Pancreas (tissue), 10 donors: ENCODE results near the gene CHD9. TPM values are rescaled to one million over a fixed set of nuclear protein-coding genes. Genes with fewer than 3 reads are reported as not detected.

Experiments
- ATAC-seq, 4 donors: fragments of 200-7000 bp; cut with Tn5 transposase; one replicate each; pipeline versions ENCODE4 v1.8.0 to v1.9.1; 2020; ENCODE audit warnings: mild to moderate bottlenecking in 4 of 4, moderate library complexity in 4 of 4
- DNase-seq, 6 donors: peaks; one replicate each; pipeline ENCODE4 v3.0.0-alpha.2; 2020
- FAIRE-seq: peaks from 2 replicates; lab custom pipeline; 2012; peaks lifted over from hg19 to GRCh38; lab: Jason Lieb, UNC
- H3K27ac ChIP-seq, 4 donors: fragments of 200-600 bp; sonication (generic); 1 replicate in 3 of 4; 2 replicates in 1 of 4; pipeline versions ENCODE4 v1.5.0 to v1.8.0; 2020
- H3K27me3 ChIP-seq, 4 donors: fragments of 200-600 bp; one replicate each; pipeline ENCODE4 v1.8.0; 2021
- H3K36me3 ChIP-seq, 3 donors: fragments of 200-600 bp; sonication (generic) in 1 of 3; one replicate each; pipeline versions ENCODE4 v1.5.0 to v1.8.0; 2020 to 2021
- H3K4me1 ChIP-seq, 3 donors: fragments of 200-600 bp; one replicate each; pipeline ENCODE4 v1.8.0; 2021
- H3K4me3 ChIP-seq, 4 donors: fragments of 200-600 bp; sonication (generic) in 2 of 4; one replicate each; pipeline versions ENCODE4 v1.5.0 to v1.8.0; 2020 to 2021
- H3K9me3 ChIP-seq, 4 donors: fragments of 200-600 bp; one replicate each; pipeline ENCODE4 v1.8.0; 2021
- WGBS, 2 donors: extraction: QIAGEN DNeasy Blood & Tissue Kit; methylation state at CpG; one replicate each; pipeline ENCODE4 v1.1.7; 2013; 5-methylcytosine and 5-hydroxymethylcytosine counted together
- intact Hi-C, 3 donors: fragments of 100-400 bp; cut with DNase I; formaldehyde crosslinking; loops; one replicate each; pipeline versions ENCODE4 v1.11.1 to v1.14.2; 2022
- polyA plus RNA-seq, 2 donors: library from polyadenylated mRNA; stranded (reverse); fragments of 200-250 nt; gene quantifications; one replicate each; pipeline ENCODE4 v1.2.3, GENCODE V29; 2013
- total RNA-seq, 6 donors: library from RNA; stranded (reverse); fragmentation: NEBNext Ultra II Directional in 4 of 6; extraction: Animal tissue kit (Norgen Biotek cat#: 25700) in 4 of 6; gene quantifications; one replicate each; pipeline versions ENCODE4 v1.2.1 to v1.2.4, GENCODE V29; 2021 to 2023
- TF ChIP-seq, protein P1 (sequence below), 4 donors: fragments of 200-600 bp; sonication (generic) in 3 of 4; IDR thresholded peaks; one replicate each; pipeline versions ENCODE4 v1.5.0 to v1.8.0; 2021; ENCODE audit warnings: antibody characterized with exemption in 4 of 4
- donor health status: healthy with polysubstance abuse.
- donor health status: DM: no; HTN: no; CAD: no; lungs with moderate emphysema.
- donor health status: DM: no; HTN: no; CAD: no.
- donor health status: control.
- donor health status: control.
- donor health status: Bipolar disorder and iron deficiency.
- donor health status: DM: yes; HTN: yes; CAD: no.
- donor health status: DM: no; HTN: no; CAD: no.
- donor health status: DM: no; HTN: no; CAD: no.
- donor health status: DM: yes; HTN: yes; CAD: no.

The CHD9 gene
- total and polyA plus RNA-seq, 8 donors, result 7.2 to 40.9 (median 30.1) TPM

DNA sequence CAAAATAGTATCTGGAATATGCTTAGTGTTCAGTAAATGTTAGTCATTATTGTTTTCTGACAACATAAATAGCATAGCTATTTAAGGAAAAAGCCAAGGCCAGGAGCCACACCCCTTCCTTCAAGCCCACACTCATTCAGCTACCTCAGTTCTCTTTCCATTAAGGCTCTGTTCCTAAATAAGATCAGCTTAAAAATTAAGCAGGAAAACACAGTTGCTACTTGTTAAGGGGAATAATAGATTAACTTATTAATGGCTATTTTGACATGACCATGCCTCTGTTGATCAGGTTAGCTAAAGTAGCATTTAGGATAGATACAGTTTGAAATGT, 158.1 kb downstream of the CHD9 start:
- TF ChIP-seq, protein P1, sequence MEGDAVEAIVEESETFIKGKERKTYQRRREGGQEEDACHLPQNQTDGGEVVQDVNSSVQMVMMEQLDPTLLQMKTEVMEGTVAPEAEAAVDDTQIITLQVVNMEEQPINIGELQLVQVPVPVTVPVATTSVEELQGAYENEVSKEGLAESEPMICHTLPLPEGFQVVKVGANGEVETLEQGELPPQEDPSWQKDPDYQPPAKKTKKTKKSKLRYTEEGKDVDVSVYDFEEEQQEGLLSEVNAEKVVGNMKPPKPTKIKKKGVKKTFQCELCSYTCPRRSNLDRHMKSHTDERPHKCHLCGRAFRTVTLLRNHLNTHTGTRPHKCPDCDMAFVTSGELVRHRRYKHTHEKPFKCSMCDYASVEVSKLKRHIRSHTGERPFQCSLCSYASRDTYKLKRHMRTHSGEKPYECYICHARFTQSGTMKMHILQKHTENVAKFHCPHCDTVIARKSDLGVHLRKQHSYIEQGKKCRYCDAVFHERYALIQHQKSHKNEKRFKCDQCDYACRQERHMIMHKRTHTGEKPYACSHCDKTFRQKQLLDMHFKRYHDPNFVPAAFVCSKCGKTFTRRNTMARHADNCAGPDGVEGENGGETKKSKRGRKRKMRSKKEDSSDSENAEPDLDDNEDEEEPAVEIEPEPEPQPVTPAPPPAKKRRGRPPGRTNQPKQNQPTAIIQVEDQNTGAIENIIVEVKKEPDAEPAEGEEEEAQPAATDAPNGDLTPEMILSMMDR (IDR thresholded peaks at IDR 0.05), result no peak
- Histone ChIP-seq H3K27me3 (no peaks in the 10 kb centered on the region), H3K9me3 (no peaks in the 10 kb centered on the region), H3K27ac (no peak overlapping the region), H3K4me1 (peaks cover 0 to 31% (median 14%) of the 10 kb centered on the region in 3 donors), H3K4me3 (no peak overlapping the region), H3K36me3 (no peaks in the 10 kb centered on the region)
- ATAC-seq (no peak), DNase-seq (no peak), FAIRE-seq (no peak)
- intact Hi-C loops, result no loop called here

DNA sequence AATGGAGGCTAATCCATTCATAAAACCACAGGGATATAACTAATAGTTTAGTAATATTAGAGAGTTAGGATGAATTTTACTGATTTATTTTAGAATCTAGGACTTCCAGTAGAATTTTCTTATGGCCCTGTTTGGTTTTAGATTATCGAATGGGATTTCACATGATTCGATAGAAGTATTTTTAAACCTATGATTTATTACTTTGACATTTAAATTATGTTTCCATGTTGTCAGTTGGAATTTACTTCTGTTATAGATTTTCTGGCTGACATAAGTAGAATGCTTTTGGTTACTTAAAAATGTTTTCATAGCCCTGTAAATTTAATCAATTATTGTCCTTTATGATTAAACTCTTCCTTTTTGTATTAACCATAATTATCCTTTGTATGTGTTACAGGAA, 158.8 kb downstream of the CHD9 start:
- DNase-seq (no peak), FAIRE-seq (no peak), ATAC-seq (no peak)
- no peak overlapping the region for H3K4me3 ChIP-seq
- H3K27ac ChIP-seq, result no peak overlapping the region
- 57 to 59% methylated on average over 2 of the region's 2 CpGs for WGBS, 2 donors
- no peaks in the 10 kb centered on the region for H3K36me3 ChIP-seq
- peaks cover 0 to 30% (median 14%) of the 10 kb centered on the region in 3 donors for H3K4me1 ChIP-seq
- intact Hi-C loops, result no loop called here
- no peaks in the 10 kb centered on the region for H3K27me3 ChIP-seq
- TF ChIP-seq, protein P1 (IDR thresholded peaks at IDR 0.05), result no peak
- no peaks in the 10 kb centered on the region for H3K9me3 ChIP-seq

DNA sequence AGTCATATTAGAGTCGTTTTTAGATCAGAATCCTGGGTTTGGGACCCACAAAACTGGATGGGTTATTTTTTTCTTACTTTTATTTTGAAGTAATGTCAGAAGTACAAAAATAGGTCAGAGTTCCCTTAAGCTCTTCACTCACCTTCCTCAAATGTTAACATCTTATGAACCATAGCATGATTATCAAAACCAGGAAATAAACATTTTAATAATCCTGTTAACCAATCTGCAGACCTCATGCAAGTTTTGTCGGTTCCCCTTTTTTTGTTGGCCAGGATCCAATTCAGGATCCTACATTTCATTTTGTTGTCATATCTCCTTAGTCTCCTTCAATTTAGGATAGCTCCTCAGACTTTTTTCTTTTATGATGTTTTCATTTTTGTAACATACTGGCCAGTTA, 162.0 kb downstream of the CHD9 start:
- no peak for ATAC-seq
- Histone ChIP-seq H3K4me1 (peaks cover 8 to 48% (median 26%) of the 10 kb centered on the region in 3 donors), H3K36me3 (no peaks in the 10 kb centered on the region), H3K9me3 (no peaks in the 10 kb centered on the region), H3K27me3 (no peaks in the 10 kb centered on the region), H3K4me3 (no peak overlapping the region), H3K27ac (no peak overlapping the region)
- TF ChIP-seq, protein P1 (IDR thresholded peaks at IDR 0.05), result no peak
- DNase-seq, result no peak
- no peak for FAIRE-seq
- WGBS, 2 donors, result 35 to 45% methylated on average over 2 of the region's 2 CpGs
- intact Hi-C loops, result no loop called here

GRCh38 chr16:53219371-53219770, 164.6 kb downstream of the CHD9 start:
- ATAC-seq (no peak), DNase-seq (no peak), FAIRE-seq (no peak)
- WGBS, 2 donors, result 79 to 80% methylated on average over 4 of the region's 4 CpGs
- no peak overlapping the region for H3K4me3 ChIP-seq
- TF ChIP-seq, protein P1 (IDR thresholded peaks at IDR 0.05), result no peak
- H3K36me3 ChIP-seq, result peaks cover 0 to 7% (median 0%) of the 10 kb centered on the region in 3 donors
- no peaks in the 10 kb centered on the region for H3K9me3 ChIP-seq
- H3K4me1 ChIP-seq, result peaks cover 8 to 33% (median 26%) of the 10 kb centered on the region in 3 donors
- peak overlapping the region in 1 of 4 donors; percentile 25 for H3K27ac ChIP-seq
- intact Hi-C loops, result no loop called here
- no peaks in the 10 kb centered on the region for H3K27me3 ChIP-seq

GRCh38 chr16:53219795-53220454, 165.1 kb downstream of the CHD9 start:
- H3K27me3 ChIP-seq, result no peaks in the 10 kb centered on the region
- DNase-seq, result no peak
- intact Hi-C loops, result no loop called here
- no peak overlapping the region for H3K4me3 ChIP-seq
- 49 to 66% methylated on average over 2 of the region's 2 CpGs for WGBS, 2 donors
- no peaks in the 10 kb centered on the region for H3K9me3 ChIP-seq
- FAIRE-seq, result no peak
- peak overlapping the region in 2 of 4 donors; percentile 17 to 25 for H3K27ac ChIP-seq
- TF ChIP-seq, protein P1 (IDR thresholded peaks at IDR 0.05), result no peak
- ATAC-seq, result peak in 3 of 4 donors; percentile 45 to 77 (median 69)
- peaks cover 0 to 7% (median 0%) of the 10 kb centered on the region in 3 donors for H3K36me3 ChIP-seq
- H3K4me1 ChIP-seq, result peaks cover 8 to 33% (median 26%) of the 10 kb centered on the region in 3 donors
